GM12878 (cell line): Measurements from ENCODE around the gene SPAAR. TPM values are rescaled to one million over a fixed set of nuclear protein-coding genes. Genes with fewer than 3 reads are reported as not detected.

ENCODE experiments used
- ATAC-seq: fragments of 200-7000 bp; cut with Tn5 transposase; 3 replicates; pipeline ENCODE4 v1.9.1; 2020; ENCODE audit warnings: mild to moderate bottlenecking, moderate library complexity
- BruUV-seq: library from RNA; stranded (reverse); fragments of 400-500 nt; replicated peaks from 2 replicates; lab custom pipeline; 2021; lab: Mats Ljungman, UMichigan
- CTCF ChIA-PET: fragments of 300-600 bp; sonication (Branson Sonifier 250); formaldehyde crosslinking; extraction: SDS; loops from one replicate; lab custom pipeline; 2021; ENCODE audit warnings: inconsistent platforms; lab: Yijun Ruan, JAX
- POLR2A ChIA-PET: fragments of 350-600 bp; formaldehyde crosslinking; extraction: SDS; loops from one replicate; lab custom pipeline; 2021; ENCODE audit warnings: inconsistent platforms; lab: Charles Lee
- RAD21 ChIA-PET: fragments of 300-600 bp; sonication (Branson Sonifier 250); formaldehyde crosslinking; loops from one replicate; lab custom pipeline; 2023; ENCODE audit warnings: antibody characterized with exemption; ENCODE audit not compliant: unreplicated experiment; lab: Charles Lee
- SMC1A ChIA-PET: fragments of 300-600 bp; sonication (Branson Sonifier 250); formaldehyde crosslinking; loops from one replicate; lab custom pipeline; 2023; ENCODE audit not compliant: unreplicated experiment, uncharacterized antibody; lab: Charles Lee
- DNase-seq: peaks from one replicate; pipeline ENCODE4 v3.0.0-alpha.2; 2011; ENCODE audit warnings: low read depth, low spot score
- FAIRE-seq: peaks from 3 replicates; lab custom pipeline; 2011; peaks lifted over from hg19 to GRCh38; lab: Jason Lieb, UNC
- H2AFZ ChIP-seq: 2 replicates; pipeline ENCODE4 v1.6.0; 2011; ENCODE audit warnings: low read depth, low read length, control low read depth; ENCODE audit not compliant: control insufficient read depth
- H3K27ac ChIP-seq: 2 replicates; pipeline ENCODE4 v1.5.1; 2011; ENCODE audit warnings: control low read depth; ENCODE audit not compliant: control insufficient read depth, insufficient read depth
- H3K27me3 ChIP-seq, 2 experiments: replicated peaks in 1 of 2; 2 replicates each; pipeline versions ENCODE4 v1.6.0 to v1.6.1; 2011; ENCODE audit warnings: low read length in 1 of 2; ENCODE audit not compliant: control insufficient read depth in 2 of 2, insufficient read depth in 2 of 2
- H3K36me3 ChIP-seq, 2 experiments: 2 replicates each; pipeline ENCODE4 v1.5.1; 2011; ENCODE audit warnings: low read length in 1 of 2; ENCODE audit not compliant: control insufficient read depth in 2 of 2, insufficient read depth in 2 of 2
- H3K4me1 ChIP-seq: 2 replicates; pipeline ENCODE4 v1.6.1; 2011; ENCODE audit warnings: mild to moderate bottlenecking, low read length, moderate library complexity, mixed read lengths; ENCODE audit not compliant: control insufficient read depth, insufficient read depth
- H3K4me2 ChIP-seq: 2 replicates; pipeline ENCODE4 v1.6.0; 2011; ENCODE audit warnings: control low read depth; ENCODE audit not compliant: control insufficient read depth, insufficient read depth
- H3K4me3 ChIP-seq: fragments of 200-600 bp; sonication (generic); 2 replicates; pipeline ENCODE4 v1.5.1; 2016
- H3K79me2 ChIP-seq: 2 replicates; pipeline ENCODE4 v1.6.0; 2011; ENCODE audit warnings: low read length; ENCODE audit not compliant: control insufficient read depth, insufficient read depth
- H3K9ac ChIP-seq: 2 replicates; pipeline ENCODE4 v1.8.0; 2011; ENCODE audit warnings: low read length, control low read depth, mixed read lengths; ENCODE audit not compliant: control insufficient read depth, insufficient read depth
- H3K9me3 ChIP-seq: replicated peaks from 3 replicates; pipeline ENCODE4 v1.5.1; 2011; ENCODE audit warnings: mild to moderate bottlenecking, low read length; ENCODE audit not compliant: control insufficient read depth, insufficient read depth
- H4K20me1 ChIP-seq: 2 replicates; pipeline ENCODE4 v1.6.0; 2011; ENCODE audit not compliant: control insufficient read depth, insufficient read depth
- CHD1 ChIP-seq: IDR thresholded peaks from 2 replicates; pipeline ENCODE4 v1.6.1; 2012; ENCODE audit warnings: low read depth, low read length, improper control_type of control experiment
- ESRRA ChIP-seq: IDR thresholded peaks from 2 replicates; pipeline ENCODE4 v1.6.1; 2012; ENCODE audit warnings: mild to moderate bottlenecking, low read length, improper control_type of control experiment
- HDAC6 ChIP-seq: fragments of 200-600 bp; sonication (generic); IDR thresholded peaks from one replicate; pipeline ENCODE4 v1.8.0; 2017; ENCODE audit warnings: antibody characterized with exemption; ENCODE audit not compliant: unreplicated experiment
- MTA3 ChIP-seq: IDR thresholded peaks from 2 replicates; pipeline ENCODE4 v1.6.1; 2012; ENCODE audit warnings: low read length, inconsistent platforms, borderline replicate concordance
- NFXL1 ChIP-seq: fragments of 450-650 bp; IDR thresholded peaks from 2 replicates; pipeline ENCODE4 v1.6.1; 2017; ENCODE audit warnings: antibody characterized with exemption, mild to moderate bottlenecking, borderline replicate concordance
- NR2C2 ChIP-seq: IDR thresholded peaks from 2 replicates; pipeline ENCODE4 v1.6.1; 2011; ENCODE audit warnings: borderline replicate concordance, low read depth; ENCODE audit not compliant: control insufficient read depth, insufficient read length
- SPI1 ChIP-seq: IDR thresholded peaks from 2 replicates; pipeline ENCODE4 v1.6.1; 2011; ENCODE audit warnings: low read depth, mild to moderate bottlenecking, low read length, moderate library complexity, borderline replicate concordance; ENCODE audit not compliant: insufficient read depth
- TCF3 ChIP-seq: IDR thresholded peaks from 2 replicates; pipeline ENCODE4 v1.6.1; 2012; ENCODE audit warnings: low read depth, mild to moderate bottlenecking, low read length, borderline replicate concordance; ENCODE audit not compliant: insufficient read depth
- YY1 ChIP-seq: IDR thresholded peaks from 2 replicates; pipeline ENCODE4 v1.6.1; 2011; ENCODE audit warnings: low read depth, mild to moderate bottlenecking, low read length
- ZSCAN29 ChIP-seq: fragments of 450-650 bp; IDR thresholded peaks from 2 replicates; pipeline ENCODE4 v1.6.1; 2017; ENCODE audit warnings: mild to moderate bottlenecking, moderate library complexity
- WGBS: methylation state at CpG from one replicate; pipeline ENCODE4 v1.1.6; 2016; ENCODE audit warnings: low lambda C conversion rate; ENCODE audit not compliant: insufficient replicate concordance, insufficient coverage; ENCODE audit errors: missing lambda C conversion rate; 5-methylcytosine and 5-hydroxymethylcytosine counted together
- in situ Hi-C: fragments of 300-500 bp; cut with MboI; formaldehyde crosslinking; loops from 9 replicates; pipeline ENCODE4 v1.14.3; 2018; ENCODE audit warnings: mixed read lengths
- intact Hi-C: fragments of 100-400 bp; cut with micrococcal nuclease; formaldehyde crosslinking; loops from one replicate; pipeline ENCODE4 v1.14.2; 2022; ENCODE audit not compliant: unreplicated experiment
- polyA plus RNA-seq, 11 experiments: library from polyadenylated mRNA; depleted of rRNA in 4 of 11; unstranded in 6 of 11; stranded (reverse) in 5 of 11; fragments of >200 nt; fragmentation: Nextera tagmentation in 4 of 11; fragmentation: Illumina TruSeq in 1 of 11; extraction: Ambion mirVana in 4 of 11; extraction: Trizol in 1 of 11; gene quantifications; 1 replicate in 1 of 11; 2 replicates in 10 of 11; pipeline versions ENCODE4 v1.2.1 to v1.2.3, GENCODE V29; 2011 to 2016; ENCODE audit warnings: inconsistent platforms in 2 of 11, missing spikeins in 2 of 11, low read depth in 1 of 11
- total RNA-seq, 4 experiments: library from RNA; depleted of rRNA in 3 of 4; stranded (reverse); fragments of >200 nt in 3 of 4; fragmentation: Illumina TruSeq in 1 of 4; extraction: Trizol in 1 of 4; gene quantifications; 2 replicates each; pipeline versions ENCODE4 v1.2.1 to v1.2.3, GENCODE V29; 2013 to 2021
- TF ChIP-seq, protein P1 (sequence below): fragments of 450-650 bp; IDR thresholded peaks from 2 replicates; pipeline ENCODE4 v1.6.1; 2014; ENCODE audit warnings: mild to moderate bottlenecking
- TF ChIP-seq, protein P2 (sequence below): fragments of 450-650 bp; formaldehyde crosslinking; IDR thresholded peaks from 2 replicates; pipeline ENCODE4 v1.4.0; 2022; ENCODE audit warnings: mild to moderate bottlenecking, moderate library complexity
- TF ChIP-seq, protein P3 (sequence below): fragments of 450-650 bp; IDR thresholded peaks from 2 replicates; pipeline ENCODE4 v1.6.1; 2017; ENCODE audit warnings: mild to moderate bottlenecking
- TF ChIP-seq, protein P4 (sequence below): IDR thresholded peaks from 2 replicates; pipeline ENCODE4 v1.6.1; 2012; ENCODE audit warnings: low read depth, low read length, improper control_type of control experiment
- TF ChIP-seq, protein P5 (sequence below): fragments of 450-650 bp; IDR thresholded peaks from 2 replicates; pipeline ENCODE4 v1.6.1; 2017; ENCODE audit warnings: borderline replicate concordance

SPAAR gene
- total and polyA plus RNA-seq, 10 of the 15 experiments (the other 5 are each of a cell fraction or from before 2014, with no cell fraction given) = not detected

DNA sequence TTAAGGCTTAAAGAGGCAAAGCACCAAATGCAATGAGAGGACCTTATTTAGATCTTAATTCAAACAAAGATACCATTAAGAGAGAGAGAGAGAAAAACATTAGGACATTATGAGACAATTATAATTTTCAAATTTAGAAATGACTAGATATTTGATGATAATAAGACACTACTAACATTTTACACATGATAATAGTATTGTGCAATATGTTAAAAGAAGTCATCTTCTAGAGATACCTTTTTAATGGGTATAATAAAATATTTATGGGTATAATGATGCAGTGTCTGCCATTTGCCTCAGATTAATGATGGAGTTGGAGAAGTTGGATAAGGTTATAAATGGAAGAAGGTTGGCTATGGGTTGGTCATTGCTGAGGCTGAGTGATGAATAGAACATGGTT, 21.2 kb downstream of the SPAAR start (continued):
- TF ChIP-seq, protein P1, sequence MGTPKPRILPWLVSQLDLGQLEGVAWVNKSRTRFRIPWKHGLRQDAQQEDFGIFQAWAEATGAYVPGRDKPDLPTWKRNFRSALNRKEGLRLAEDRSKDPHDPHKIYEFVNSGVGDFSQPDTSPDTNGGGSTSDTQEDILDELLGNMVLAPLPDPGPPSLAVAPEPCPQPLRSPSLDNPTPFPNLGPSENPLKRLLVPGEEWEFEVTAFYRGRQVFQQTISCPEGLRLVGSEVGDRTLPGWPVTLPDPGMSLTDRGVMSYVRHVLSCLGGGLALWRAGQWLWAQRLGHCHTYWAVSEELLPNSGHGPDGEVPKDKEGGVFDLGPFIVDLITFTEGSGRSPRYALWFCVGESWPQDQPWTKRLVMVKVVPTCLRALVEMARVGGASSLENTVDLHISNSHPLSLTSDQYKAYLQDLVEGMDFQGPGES = no peak
- TF ChIP-seq, protein P2, sequence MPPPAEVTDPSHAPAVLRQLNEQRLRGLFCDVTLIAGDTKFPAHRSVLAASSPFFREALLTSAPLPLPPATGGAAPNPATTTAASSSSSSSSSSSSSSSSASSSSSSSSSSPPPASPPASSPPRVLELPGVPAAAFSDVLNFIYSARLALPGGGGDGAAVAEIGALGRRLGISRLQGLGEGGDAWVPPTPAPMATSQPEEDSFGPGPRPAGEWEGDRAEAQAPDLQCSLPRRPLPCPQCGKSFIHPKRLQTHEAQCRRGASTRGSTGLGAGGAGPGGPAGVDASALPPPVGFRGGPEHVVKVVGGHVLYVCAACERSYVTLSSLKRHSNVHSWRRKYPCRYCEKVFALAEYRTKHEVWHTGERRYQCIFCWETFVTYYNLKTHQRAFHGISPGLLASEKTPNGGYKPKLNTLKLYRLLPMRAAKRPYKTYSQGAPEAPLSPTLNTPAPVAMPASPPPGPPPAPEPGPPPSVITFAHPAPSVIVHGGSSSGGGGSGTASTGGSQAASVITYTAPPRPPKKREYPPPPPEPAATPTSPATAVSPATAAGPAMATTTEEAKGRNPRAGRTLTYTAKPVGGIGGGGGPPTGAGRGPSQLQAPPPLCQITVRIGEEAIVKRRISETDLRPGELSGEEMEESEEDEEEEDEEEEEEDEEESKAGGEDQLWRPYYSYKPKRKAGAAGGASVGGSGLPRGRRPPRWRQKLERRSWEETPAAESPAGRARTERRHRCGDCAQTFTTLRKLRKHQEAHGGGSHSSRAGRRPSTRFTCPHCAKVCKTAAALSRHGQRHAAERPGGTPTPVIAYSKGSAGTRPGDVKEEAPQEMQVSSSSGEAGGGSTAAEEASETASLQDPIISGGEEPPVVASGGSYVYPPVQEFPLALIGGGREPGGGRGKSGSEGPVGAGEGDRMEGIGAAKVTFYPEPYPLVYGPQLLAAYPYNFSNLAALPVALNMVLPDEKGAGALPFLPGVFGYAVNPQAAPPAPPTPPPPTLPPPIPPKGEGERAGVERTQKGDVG = no peak
- TF ChIP-seq, all 136 proteins: peak for 0

DNA sequence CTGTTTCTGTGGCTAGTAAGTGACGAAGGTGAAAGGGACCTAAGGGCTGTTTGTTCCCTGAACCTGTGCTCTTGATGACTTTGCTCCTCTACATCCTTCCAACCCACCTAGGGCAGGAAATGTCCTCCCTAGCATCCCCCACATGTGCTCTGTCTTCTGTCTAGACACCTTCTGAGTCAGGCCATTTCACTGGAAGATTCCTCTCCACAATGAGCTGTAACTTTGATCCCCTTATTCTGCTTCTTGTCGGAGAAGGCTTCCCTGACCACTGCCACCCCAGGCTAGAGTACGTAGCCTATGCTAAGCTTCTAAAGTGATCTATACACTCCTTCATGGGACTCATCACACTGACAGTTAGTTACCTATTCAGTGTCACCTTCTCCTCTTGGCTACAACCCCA, 21.7 kb downstream of the SPAAR start:
- Histone ChIP-seq H3K79me2 (no peaks in the 10 kb centered on the region), H3K4me3 (no peak overlapping the region), H3K4me2 (no peak overlapping the region), H2AFZ (no peak overlapping the region), H3K4me1 (no peaks in the 10 kb centered on the region), H3K9ac (no peak overlapping the region), H3K9me3 (no peaks in the 10 kb centered on the region), H4K20me1 (no peaks in the 10 kb centered on the region), H3K27me3 (no peaks in the 10 kb centered on the region), H3K27ac (no peak overlapping the region), H3K36me3 (no peaks in the 10 kb centered on the region)
- CTCF ChIA-PET = no interaction called here
- FAIRE-seq (no peak), ATAC-seq (no peak), DNase-seq (no peak)
- BruUV-seq = no TSS peak
- POLR2A ChIA-PET = no interaction called here
- in situ Hi-C loops (no loop called here), intact Hi-C loops (no loop called here)
- RAD21 ChIA-PET = no interaction called here
- SMC1A ChIA-PET = no interaction called here
- WGBS = 58% methylated on average over 3 of the region's 3 CpGs
- no peak for TF ChIP-seq CHD1
- TF ChIP-seq, protein P3, sequence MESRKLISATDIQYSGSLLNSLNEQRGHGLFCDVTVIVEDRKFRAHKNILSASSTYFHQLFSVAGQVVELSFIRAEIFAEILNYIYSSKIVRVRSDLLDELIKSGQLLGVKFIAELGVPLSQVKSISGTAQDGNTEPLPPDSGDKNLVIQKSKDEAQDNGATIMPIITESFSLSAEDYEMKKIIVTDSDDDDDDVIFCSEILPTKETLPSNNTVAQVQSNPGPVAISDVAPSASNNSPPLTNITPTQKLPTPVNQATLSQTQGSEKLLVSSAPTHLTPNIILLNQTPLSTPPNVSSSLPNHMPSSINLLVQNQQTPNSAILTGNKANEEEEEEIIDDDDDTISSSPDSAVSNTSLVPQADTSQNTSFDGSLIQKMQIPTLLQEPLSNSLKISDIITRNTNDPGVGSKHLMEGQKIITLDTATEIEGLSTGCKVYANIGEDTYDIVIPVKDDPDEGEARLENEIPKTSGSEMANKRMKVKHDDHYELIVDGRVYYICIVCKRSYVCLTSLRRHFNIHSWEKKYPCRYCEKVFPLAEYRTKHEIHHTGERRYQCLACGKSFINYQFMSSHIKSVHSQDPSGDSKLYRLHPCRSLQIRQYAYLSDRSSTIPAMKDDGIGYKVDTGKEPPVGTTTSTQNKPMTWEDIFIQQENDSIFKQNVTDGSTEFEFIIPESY = no peak
- no peak for TF ChIP-seq TCF3
- TF ChIP-seq NR2C2 = no peak
- TF ChIP-seq HDAC6 = no peak
- TF ChIP-seq, protein P4, sequence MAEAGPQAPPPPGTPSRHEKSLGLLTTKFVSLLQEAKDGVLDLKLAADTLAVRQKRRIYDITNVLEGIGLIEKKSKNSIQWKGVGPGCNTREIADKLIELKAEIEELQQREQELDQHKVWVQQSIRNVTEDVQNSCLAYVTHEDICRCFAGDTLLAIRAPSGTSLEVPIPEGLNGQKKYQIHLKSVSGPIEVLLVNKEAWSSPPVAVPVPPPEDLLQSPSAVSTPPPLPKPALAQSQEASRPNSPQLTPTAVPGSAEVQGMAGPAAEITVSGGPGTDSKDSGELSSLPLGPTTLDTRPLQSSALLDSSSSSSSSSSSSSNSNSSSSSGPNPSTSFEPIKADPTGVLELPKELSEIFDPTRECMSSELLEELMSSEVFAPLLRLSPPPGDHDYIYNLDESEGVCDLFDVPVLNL = no peak
- TF ChIP-seq ESRRA = no peak
- TF ChIP-seq ZSCAN29 = no peak
- TF ChIP-seq MTA3 = no peak
- no peak for TF ChIP-seq SPI1
- no peak for TF ChIP-seq NFXL1
- TF ChIP-seq, protein P5, sequence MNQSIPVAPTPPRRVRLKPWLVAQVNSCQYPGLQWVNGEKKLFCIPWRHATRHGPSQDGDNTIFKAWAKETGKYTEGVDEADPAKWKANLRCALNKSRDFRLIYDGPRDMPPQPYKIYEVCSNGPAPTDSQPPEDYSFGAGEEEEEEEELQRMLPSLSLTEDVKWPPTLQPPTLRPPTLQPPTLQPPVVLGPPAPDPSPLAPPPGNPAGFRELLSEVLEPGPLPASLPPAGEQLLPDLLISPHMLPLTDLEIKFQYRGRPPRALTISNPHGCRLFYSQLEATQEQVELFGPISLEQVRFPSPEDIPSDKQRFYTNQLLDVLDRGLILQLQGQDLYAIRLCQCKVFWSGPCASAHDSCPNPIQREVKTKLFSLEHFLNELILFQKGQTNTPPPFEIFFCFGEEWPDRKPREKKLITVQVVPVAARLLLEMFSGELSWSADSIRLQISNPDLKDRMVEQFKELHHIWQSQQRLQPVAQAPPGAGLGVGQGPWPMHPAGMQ = no peak
- no peak for TF ChIP-seq YY1
